Common myeloid progenitor, CD34-positive (primary cell): ENCODE measurements around the gene SOX15.

Experiments
- CTCF ChIA-PET: fragments of 350-600 bp; sonication (Branson Sonifier 250); formaldehyde crosslinking; loops from one replicate; lab custom pipeline; 2021; ENCODE audit warnings: antibody characterized with exemption; lab: Charles Lee
- POLR2A ChIA-PET: fragments of 350-600 bp; sonication (Branson Sonifier 250); formaldehyde crosslinking; loops from one replicate; lab custom pipeline; 2021; ENCODE audit warnings: antibody characterized with exemption; lab: Charles Lee
- DNase-seq, 3 donors: peaks; one replicate each; pipeline versions ENCODE4 v3.0.0 to v3.0.0-alpha.2; 2013
- H3K27ac ChIP-seq, 2 experiments: 1 replicate in 1 of 2; 2 replicates in 1 of 2; pipeline ENCODE4 v1.7.0; 2013; ENCODE audit warnings: inconsistent platforms in 2 of 2, low read length in 2 of 2, mild to moderate bottlenecking in 2 of 2, low read depth in 1 of 2, moderate library complexity in 1 of 2; ENCODE audit not compliant: severe bottlenecking in 2 of 2, insufficient read depth in 1 of 2, poor library complexity in 1 of 2
- H3K27me3 ChIP-seq, 5 experiments: replicated peaks in 2 of 5; 1 replicate in 3 of 5; 2 replicates in 2 of 5; pipeline versions ENCODE4 v1.6.1 to v1.7.0; 2013; ENCODE audit warnings: low read length in 4 of 5, mild to moderate bottlenecking in 2 of 5, moderate library complexity in 2 of 5, inconsistent platforms in 1 of 5; ENCODE audit not compliant: insufficient read depth in 5 of 5, control insufficient read depth in 4 of 5
- H3K36me3 ChIP-seq, 4 experiments: 1 replicate in 2 of 4; 2 replicates in 2 of 4; pipeline versions ENCODE4 v1.6.1 to v1.7.0; 2013; ENCODE audit warnings: low read length in 3 of 4, control low read depth in 1 of 4, mild to moderate bottlenecking in 1 of 4; ENCODE audit not compliant: control insufficient read depth in 4 of 4, insufficient read depth in 4 of 4
- H3K4me1 ChIP-seq, 4 experiments: 1 replicate in 3 of 4; 2 replicates in 1 of 4; pipeline versions ENCODE4 v1.6.1 to v1.7.1; 2013; ENCODE audit warnings: low read length in 3 of 4, mild to moderate bottlenecking in 3 of 4, control low read depth in 1 of 4, inconsistent platforms in 1 of 4, moderate library complexity in 1 of 4; ENCODE audit not compliant: control insufficient read depth in 4 of 4, insufficient read depth in 4 of 4; ENCODE audit errors: control extremely low read depth in 1 of 4
- H3K4me3 ChIP-seq, 7 experiments: 1 replicate in 4 of 7; 2 replicates in 3 of 7; pipeline versions ENCODE4 v1.5.1 to v1.7.0; 2013; ENCODE audit warnings: mild to moderate bottlenecking in 7 of 7, low read length in 6 of 7, moderate library complexity in 6 of 7, inconsistent platforms in 2 of 7, low read depth in 2 of 7, control low read depth in 1 of 7; ENCODE audit not compliant: insufficient read depth in 4 of 7, control insufficient read depth in 1 of 7; ENCODE audit errors: extremely low read depth in 1 of 7
- H3K9me3 ChIP-seq, 5 experiments: 1 replicate in 4 of 5; 2 replicates in 1 of 5; pipeline versions ENCODE4 v1.6.1 to v1.7.1; 2013; ENCODE audit warnings: low read length in 4 of 5, mild to moderate bottlenecking in 2 of 5, inconsistent platforms in 1 of 5, low read depth in 1 of 5, moderate library complexity in 1 of 5; ENCODE audit not compliant: control insufficient read depth in 4 of 5, insufficient read depth in 2 of 5; ENCODE audit errors: control extremely low read depth in 1 of 5
- WGBS: methylation state at CpG from one replicate; pipeline ENCODE4 v1.1.5; 2013; ENCODE audit not compliant: insufficient coverage; 5-methylcytosine and 5-hydroxymethylcytosine counted together

Gene SOX15

GRCh38 chr17:7583253-7584109 is 6.4 kb downstream of the SOX15 start, which contains the start of gene MPDU1:
Gene MPDU1 (plus strand): TSS chr17:7583852. CDS start chr17:7583863, 11 bp downstream.
- DNase-seq = peak; percentile 95 to 98 (median 98)
- WGBS = 5% methylated on average over 52 of the region's 69 CpGs
- ChIA-PET CTCF (interaction anchor here (0.6 to 7.6 kb wide), 9 partner anchors 8 to 104 kb away, joined by 3 to 58 read pairs (median 4); partner anchors contain the start of genes SENP3, TP53 and WRAP53), POLR2A (interaction anchor here (0.6 to 2.8 kb wide), 7 partner anchors 10 to 1286 kb away, joined by 3 to 40 read pairs (median 5); partner anchors contain the start of genes FXR2, POLR2A and TP53)
- Histone ChIP-seq H3K36me3 (peaks cover 0 to 38% (median 18%) of the 10 kb centered on the region in 4 experiments), H3K27ac (peak within 1 kb of the TSS; percentile 99), H3K9me3 (no peaks in the 10 kb centered on the region), H3K27me3 (no peaks in the 10 kb centered on the region), H3K4me3 (peak within 1 kb of the TSS; percentile 56 to 98 (median 92)), H3K4me1 (peaks cover 4 to 74% (median 66%) of the 10 kb centered on the region in 4 experiments)

GRCh38 chr17:7582396-7583252 is 7.3 kb downstream of the SOX15 start:
- Histone ChIP-seq H3K4me1 (peaks cover 4 to 75% (median 68%) of the 10 kb centered on the region in 4 experiments), H3K36me3 (peaks cover 4 to 36% (median 20%) of the 10 kb centered on the region in 4 experiments), H3K4me3 (peak overlapping the region in 6 of 7 experiments; percentile 19 to 98 (median 81)), H3K9me3 (no peaks in the 10 kb centered on the region), H3K27me3 (no peaks in the 10 kb centered on the region), H3K27ac (peak overlapping the region in 1 of 2 experiments; percentile 99)
- POLR2A ChIA-PET = interaction anchor here (0.6 to 2.8 kb wide), 4 partner anchors 9 to 110 kb away, joined by 3 to 40 read pairs (median 4); no protein-coding TSS in a partner anchor
- CTCF ChIA-PET = interaction anchor here (0.8 to 4.9 kb wide), 4 partner anchors 16 to 105 kb away, joined by 3 to 31 read pairs (median 12); partner anchors contain the start of genes SENP3, TP53 and WRAP53
- no peak for DNase-seq
- WGBS = 90% methylated on average over 28 of the region's 36 CpGs

- H3K27ac ChIP-seq = peak overlapping the region in 1 of 2 experiments; percentile 43
- peaks cover 10 to 38% (median 28%) of the 10 kb centered on the region in 4 experiments for H3K36me3 ChIP-seq
- DNase-seq = peak in 2 of 3 donors; percentile 59 to 66
- CTCF ChIA-PET = interaction anchor here (1.0 to 3.1 kb wide), 5 partner anchors 9 to 66 kb away, joined by 3 to 21 read pairs (median 6); partner anchors contain the start of gene SOX15
- H3K4me1 ChIP-seq = peaks cover 4 to 89% (median 75%) of the 10 kb centered on the region in 4 experiments
- WGBS = 81% methylated on average over 15 of the region's 23 CpGs
- POLR2A ChIA-PET = interaction anchor here (0.6 to 1.3 kb wide), 2 partner anchors 262 to 1062 kb away, joined by 3 to 4 read pairs; no protein-coding TSS in a partner anchor
- no peaks in the 10 kb centered on the region for H3K9me3 ChIP-seq
- H3K4me3 ChIP-seq = peak overlapping the region in 3 of 7 experiments; percentile 28 to 40 (median 37)
- no peaks in the 10 kb centered on the region for H3K27me3 ChIP-seq
These were observed 9.0 kb downstream of the SOX15 start for GRCh38 chr17:7580604-7581575.

GRCh38 chr17:7579834-7580603 is 9.9 kb downstream of the SOX15 start:
- ChIA-PET CTCF (interaction anchor here (1.0 to 3.1 kb wide), 5 partner anchors 10 to 65 kb away, joined by 3 to 21 read pairs (median 6); partner anchors contain the start of gene SOX15), POLR2A (interaction anchor here (0.6 to 1.3 kb wide), 5 partner anchors 9 to 1063 kb away, joined by 3 to 4 read pairs (median 3); no protein-coding TSS in a partner anchor)
- DNase-seq = peak in 2 of 3 donors; percentile 62 to 66
- H3K27ac ChIP-seq = peak overlapping the region in 1 of 2 experiments; percentile 73
- 100% methylated on average over 2 of the region's 12 CpGs for WGBS
- H3K9me3 ChIP-seq = no peaks in the 10 kb centered on the region
- peaks cover 7 to 90% (median 76%) of the 10 kb centered on the region in 4 experiments for H3K4me1 ChIP-seq
- no peaks in the 10 kb centered on the region for H3K27me3 ChIP-seq
- H3K36me3 ChIP-seq = peaks cover 17 to 45% (median 36%) of the 10 kb centered on the region in 4 experiments
- peak overlapping the region in 4 of 7 experiments; percentile 26 to 39 (median 33) for H3K4me3 ChIP-seq

- peaks cover 22 to 53% (median 44%) of the 10 kb centered on the region in 4 experiments for H3K36me3 ChIP-seq
These were observed 10.7 kb downstream of the SOX15 start, which contains the start of gene CD68 for GRCh38 chr17:7579001-7579833. Gene CD68 (plus strand): TSS chr17:7579638. CDS start chr17:7579678, 40 bp downstream.

More at GRCh38 chr17:7579001-7579833, 10.7 kb downstream of the SOX15 start, which contains the start of gene CD68:
- Histone ChIP-seq H3K27ac (peak within 1 kb of the TSS; percentile 50 to 73), H3K4me1 (peaks cover 14 to 91% (median 77%) of the 10 kb centered on the region in 4 experiments), H3K27me3 (no peaks in the 10 kb centered on the region), H3K9me3 (no peaks in the 10 kb centered on the region), H3K4me3 (peak within 1 kb of the TSS in 4 of 7 experiments; percentile 26 to 39 (median 33))
- 27% methylated on average over 4 of the region's 7 CpGs for WGBS
- DNase-seq = peak; percentile 74 to 90 (median 87)
- ChIA-PET CTCF (interaction anchor here (1.0 to 3.1 kb wide), 4 partner anchors 10 to 64 kb away, joined by 3 to 21 read pairs (median 10); partner anchors contain the start of gene SOX15), POLR2A (interaction anchor here (0.7 to 1.0 kb wide), 3 partner anchors 10 to 19 kb away, joined by 3 to 4 read pairs (median 3); no protein-coding TSS in a partner anchor)
